ENCODE data around the gene TOR4A. TPM values are rescaled to one million over a fixed set of nuclear protein-coding genes. Genes with fewer than 3 reads are reported as not detected.

The TOR4A gene
- total RNA-seq, 2 donors from 2014 or later, result 6.2 to 9.4 TPM

GRCh38 chr9:137266585-137267453 lies 10.7 kb upstream of the TOR4A start:
- no peak for DNase-seq

GRCh38 chr9:137267933-137268355 lies 9.6 kb upstream of the TOR4A start:
- no peak for DNase-seq
- no peak for ATAC-seq
- intact Hi-C loops (cut with DNase I), result no loop called here

More at GRCh38 chr9:137266585-137267453, 10.7 kb upstream of the TOR4A start:
- intact Hi-C loops (cut with DNase I), result no loop called here
- no peak for ATAC-seq

- ATAC-seq (peak in 1 of 2 donors; percentile 12), DNase-seq (no peak)
- intact Hi-C loops (cut with DNase I), result no loop called here
These were observed 8.9 kb upstream of the TOR4A start for GRCh38 chr9:137268538-137269201.

- ATAC-seq (peak; percentile 55 to 67), DNase-seq (no peak)
- intact Hi-C loops (cut with DNase I), result no loop called here
These were observed 8.2 kb upstream of the TOR4A start for GRCh38 chr9:137269231-137269772.

GRCh38 chr9:137270929-137271695 lies 6.4 kb upstream of the TOR4A start:
- peak in 1 of 2 donors; percentile 8 for ATAC-seq
- no peak for DNase-seq
- intact Hi-C loops (cut with DNase I), result no loop called here

GRCh38 chr9:137271696-137272076 lies 5.8 kb upstream of the TOR4A start:
- no peak for DNase-seq
- no peak for ATAC-seq
- intact Hi-C loops (cut with DNase I), result no loop called here

GRCh38 chr9:137272241-137273094 lies 5.1 kb upstream of the TOR4A start:
- DNase-seq, result no peak
- no peak for ATAC-seq
- intact Hi-C loops (cut with DNase I), result no loop called here

GRCh38 chr9:137273095-137273490 lies 4.4 kb upstream of the TOR4A start:
- ATAC-seq, result no peak
- DNase-seq, result no peak
- intact Hi-C loops (cut with DNase I), result no loop called here

GRCh38 chr9:137273611-137274320 lies 3.8 kb upstream of the TOR4A start:
- no peak for DNase-seq
- no peak for ATAC-seq
- intact Hi-C loops (cut with DNase I), result no loop called here

GRCh38 chr9:137275203-137275587 lies 2.3 kb upstream of the TOR4A start:
- ATAC-seq (no peak), DNase-seq (no peak)
- intact Hi-C loops (cut with DNase I), result no loop called here

GRCh38 chr9:137275588-137276472 lies 1.7 kb upstream of the TOR4A start:
- no peak for ATAC-seq

GRCh38 chr9:137276473-137277328 lies 825 bp upstream of the TOR4A start:
- DNase-seq, result peak; percentile 89
- intact Hi-C loops (cut with DNase I), result no loop called here
- peak; percentile 65 to 79 for ATAC-seq

More at GRCh38 chr9:137275588-137276472, 1.7 kb upstream of the TOR4A start:
- no peak for DNase-seq
- intact Hi-C loops (cut with DNase I), result no loop called here

GRCh38 chr9:137278061-137278701 lies 655 bp downstream of the TOR4A start:
- intact Hi-C loops (cut with DNase I), result no loop called here
- peak; percentile 76 for DNase-seq
- peak; percentile 5 to 24 for ATAC-seq

GRCh38 chr9:137278721-137279711 lies 1.5 kb downstream of the TOR4A start:
- no peak for DNase-seq
- ATAC-seq, result no peak

More at GRCh38 chr9:137278721-137279711, 1.5 kb downstream of the TOR4A start:
- intact Hi-C loops (cut with DNase I), result no loop called here

All from left cardiac atrium (tissue), 4 donors.